GM21447 (cell line): Measurements from ENCODE around the gene PAX6.

ENCODE experiments used
- ATAC-seq: cut with Tn5 transposase; IDR thresholded peaks from one replicate; pipeline ENCODE4 v1.9.1; 2021; ENCODE audit not compliant: unreplicated experiment

The PAX6 gene

DNA sequence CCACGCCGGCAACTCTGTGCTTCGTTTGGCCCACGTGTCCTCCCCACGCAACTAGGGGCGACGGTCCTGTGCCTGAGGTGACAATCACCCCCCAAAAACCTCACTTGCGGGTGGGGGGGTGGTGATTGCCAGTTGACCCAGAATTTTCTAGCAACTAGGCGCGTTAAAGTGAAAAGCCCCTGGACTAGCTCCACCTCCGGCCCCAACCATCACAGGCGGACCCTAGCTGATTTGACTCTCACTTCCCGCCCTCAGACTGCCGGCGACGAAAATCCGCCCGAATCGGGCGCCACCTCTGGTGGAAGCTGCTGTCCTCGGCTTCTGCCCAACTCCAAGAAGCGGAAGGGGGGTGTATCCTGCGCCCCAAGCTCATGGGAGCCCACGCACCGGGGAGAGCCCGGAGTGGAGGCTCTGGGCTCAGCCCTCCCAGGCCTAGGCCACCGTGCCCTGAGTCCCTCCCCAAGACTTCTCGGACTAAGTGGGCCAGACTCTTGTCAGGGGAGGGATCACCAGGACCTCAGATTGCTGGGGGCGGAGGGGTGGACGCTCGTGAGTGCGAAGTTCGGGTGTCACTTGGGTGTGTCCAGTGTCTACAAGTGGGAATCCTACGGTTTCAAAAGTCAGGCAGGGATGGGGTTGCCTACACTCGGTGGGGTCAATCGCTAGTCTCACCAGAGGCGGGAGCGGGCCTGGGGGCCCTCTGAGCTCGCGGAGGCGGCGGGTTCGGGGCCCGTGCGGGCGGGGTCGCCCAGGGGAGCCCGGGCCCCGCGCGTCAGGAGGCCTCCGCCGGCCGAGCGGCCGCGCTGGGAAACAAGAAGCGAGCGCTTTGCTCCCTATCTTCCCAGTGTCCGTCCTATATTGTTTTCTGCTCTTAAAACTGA lies 12.3 kb downstream of the PAX6 start:
- ATAC-seq, result no peak

DNA sequence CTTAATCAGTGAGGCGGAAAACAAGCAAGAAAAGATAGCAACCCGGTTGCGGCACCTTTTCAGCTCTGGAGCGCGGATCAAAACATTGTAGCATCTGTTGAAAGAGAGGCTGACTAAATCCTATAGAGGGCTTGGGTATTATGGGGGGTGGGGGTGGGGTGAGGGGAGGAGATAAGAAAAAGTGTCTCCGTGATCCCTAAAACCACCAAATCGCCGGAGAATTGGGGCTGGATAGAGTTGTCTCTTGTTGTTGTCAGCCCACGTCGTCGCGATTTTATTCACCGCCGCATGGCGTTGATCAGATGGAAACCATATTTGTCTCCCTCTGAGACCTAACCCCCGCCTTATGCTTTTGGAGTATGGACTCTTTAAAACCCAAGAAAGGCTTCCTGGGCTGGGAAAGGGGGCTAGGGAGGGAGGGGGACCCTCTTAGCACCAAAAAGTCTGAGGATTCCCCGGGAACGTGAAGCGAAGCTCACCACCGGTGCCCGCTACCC lies 13.0 kb downstream of the PAX6 start:
- ATAC-seq, result no peak

DNA sequence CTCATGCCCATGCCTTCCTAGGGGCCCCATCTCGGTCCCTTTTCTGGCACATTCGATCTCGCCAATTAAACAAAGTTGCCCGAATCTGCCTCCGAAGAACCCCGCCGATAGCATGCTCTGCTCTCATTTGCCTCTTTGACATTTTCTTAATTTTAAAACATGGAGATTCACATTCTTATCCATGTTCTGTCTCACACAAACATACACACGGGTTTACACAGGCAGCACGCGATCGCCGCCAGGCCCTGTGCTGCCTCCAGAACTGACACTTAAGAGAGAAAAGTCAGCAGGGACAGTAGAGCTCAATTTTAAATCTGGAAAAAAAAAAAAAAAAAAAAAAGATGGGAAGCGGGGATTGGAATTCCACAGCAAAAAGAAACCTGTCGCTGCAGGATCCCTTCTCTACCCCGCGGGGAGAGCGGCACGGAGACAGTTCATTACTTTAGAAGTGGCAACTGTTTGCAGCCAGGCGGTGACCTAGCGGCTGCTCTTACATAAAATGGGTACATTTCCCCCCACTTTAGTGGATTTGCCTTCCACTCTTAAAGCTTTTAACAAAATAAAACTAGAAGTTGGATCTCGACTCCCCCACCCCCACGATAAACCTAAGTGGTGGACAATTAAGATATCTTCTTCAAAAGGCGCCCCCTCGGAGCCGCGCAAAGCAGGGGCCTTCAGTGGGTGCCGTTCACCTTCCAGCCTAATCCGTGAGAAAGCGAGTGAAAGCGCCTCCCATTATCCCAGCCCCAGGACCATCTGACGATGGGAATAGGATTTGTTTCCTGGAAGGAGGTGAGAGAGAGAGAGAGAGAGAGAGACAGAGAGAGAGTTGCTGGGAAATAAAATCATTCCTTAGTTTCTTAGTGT lies 13.7 kb downstream of the PAX6 start:
- no peak for ATAC-seq

DNA sequence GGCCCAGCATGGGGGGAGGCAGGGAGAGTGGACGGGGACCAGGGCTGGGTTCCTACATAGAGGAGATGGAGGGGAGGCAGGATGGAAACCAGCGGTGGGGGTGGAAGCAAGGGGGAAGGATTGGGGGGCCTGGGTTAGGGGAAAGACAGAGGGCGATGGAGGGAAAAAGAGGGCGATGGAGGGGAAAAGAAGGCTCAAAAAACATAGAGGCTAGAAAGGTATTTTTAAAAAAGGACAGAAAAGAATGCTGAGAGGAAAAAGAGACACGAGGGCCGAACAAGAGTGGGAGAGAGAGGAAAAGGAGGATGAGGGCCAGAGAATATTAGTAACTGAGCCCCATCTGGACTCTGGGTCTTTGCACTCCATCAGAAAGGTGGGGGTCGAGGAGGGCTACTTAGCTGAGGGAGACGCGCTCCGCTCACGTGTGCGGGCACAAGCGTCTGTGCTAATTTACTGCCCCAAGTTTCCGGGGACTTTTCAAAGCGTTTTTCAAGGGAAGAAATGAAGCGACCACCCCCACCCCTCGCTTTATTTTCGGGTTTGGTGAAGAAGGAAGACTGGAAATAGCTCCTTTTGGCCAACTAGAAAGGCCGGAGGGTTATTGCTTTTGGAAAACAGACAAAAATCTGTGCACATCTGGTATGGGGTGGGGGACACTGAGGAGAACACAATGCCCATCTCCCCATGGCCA lies 14.5 kb downstream of the PAX6 start:
- ATAC-seq, result no peak

DNA sequence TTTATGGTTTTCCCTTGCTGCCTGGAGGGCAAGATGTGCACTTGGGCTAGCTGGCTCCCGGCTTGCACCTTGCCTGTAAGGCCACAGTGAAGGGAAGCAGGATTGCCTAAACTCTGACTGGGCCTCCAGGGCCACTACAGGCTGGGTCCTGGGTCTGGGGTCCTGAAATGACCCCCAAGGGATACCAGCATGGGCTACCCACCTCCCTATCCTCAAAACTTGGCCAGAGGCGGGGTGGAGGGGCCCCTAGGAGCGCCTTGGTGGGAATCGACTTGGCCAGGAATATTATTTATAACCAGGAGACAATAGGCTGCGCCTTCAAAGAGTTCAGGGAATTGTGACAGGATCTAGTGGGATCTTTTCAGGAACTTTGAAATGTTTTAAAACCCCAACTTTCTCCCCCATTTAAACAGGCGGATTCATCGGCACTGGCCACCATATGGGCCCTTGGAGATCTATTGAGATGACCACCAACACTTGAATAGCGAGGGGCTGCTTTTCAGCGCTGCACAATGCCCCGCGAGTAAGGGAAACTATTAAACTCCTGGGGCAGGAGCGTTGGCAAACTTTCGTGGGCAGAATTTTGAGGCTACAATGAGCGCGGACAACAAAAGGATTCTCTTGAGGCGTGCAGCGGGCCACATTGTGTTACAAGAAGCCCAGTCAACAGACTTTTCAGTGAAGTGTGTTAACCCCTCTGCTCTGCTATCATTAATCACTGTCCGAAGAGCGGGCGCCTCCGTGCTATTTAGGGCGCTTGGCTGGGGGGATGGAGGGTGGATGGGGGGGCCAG lies 15.2 kb downstream of the PAX6 start:
- ATAC-seq, result no peak

DNA sequence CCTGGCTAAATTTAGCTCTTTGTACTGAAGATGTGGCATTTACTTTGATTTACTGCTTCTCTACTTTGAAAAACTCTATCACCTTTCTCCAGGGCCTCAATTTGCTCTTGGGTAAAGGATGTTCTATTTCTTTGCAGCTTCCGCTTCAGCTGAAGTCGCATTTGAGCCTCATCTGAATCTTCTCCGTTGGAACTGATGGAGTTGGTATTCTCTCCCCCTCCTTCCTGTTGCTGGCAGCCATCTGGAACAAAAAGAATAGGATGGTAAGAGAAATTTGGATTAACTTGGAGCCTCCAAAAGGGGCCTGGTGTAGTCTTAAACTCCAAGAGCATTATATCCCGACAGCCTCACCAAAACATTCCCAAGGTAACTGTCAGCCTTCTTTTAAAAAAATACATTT lies 16.6 kb downstream of the PAX6 start:
- ATAC-seq, result no peak

DNA sequence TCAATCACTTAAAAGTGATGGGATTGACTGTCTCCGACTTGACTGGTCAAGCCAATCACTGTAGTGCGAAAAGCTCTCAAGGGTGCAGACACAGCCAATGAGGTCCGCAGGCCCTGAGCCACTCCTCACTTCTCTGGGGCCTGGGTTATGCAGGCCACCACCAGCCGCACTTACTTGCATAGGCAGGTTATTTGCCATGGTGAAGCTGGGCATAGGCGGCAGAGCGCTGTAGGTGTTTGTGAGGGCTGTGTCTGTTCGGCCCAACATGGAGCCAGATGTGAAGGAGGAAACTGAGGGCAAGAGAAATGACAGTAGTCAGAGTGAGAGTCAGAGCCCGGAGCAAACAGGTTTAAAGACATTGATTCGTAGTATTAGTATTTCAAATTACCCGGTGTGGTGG lies 17.9 kb downstream of the PAX6 start:
- no peak for ATAC-seq

DNA sequence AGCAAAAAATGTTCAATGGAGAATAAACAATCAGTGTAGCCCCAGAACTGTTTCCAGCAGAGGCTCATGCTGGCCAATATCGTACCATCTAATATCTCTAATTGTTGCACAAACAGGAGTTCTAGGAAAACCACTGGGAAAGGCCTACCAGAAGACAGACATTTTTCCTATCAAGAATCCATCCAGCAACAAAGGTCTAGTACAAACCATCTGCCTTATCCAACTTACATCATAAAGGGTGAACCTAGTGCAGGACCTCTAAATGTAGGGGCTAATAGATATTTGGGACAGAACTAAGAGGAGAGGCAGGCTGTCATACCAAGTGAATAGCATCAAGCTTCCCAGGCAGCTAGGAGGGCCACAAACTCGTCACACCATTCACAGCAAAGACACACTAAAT lies 18.7 kb downstream of the PAX6 start:
- no peak for ATAC-seq

DNA sequence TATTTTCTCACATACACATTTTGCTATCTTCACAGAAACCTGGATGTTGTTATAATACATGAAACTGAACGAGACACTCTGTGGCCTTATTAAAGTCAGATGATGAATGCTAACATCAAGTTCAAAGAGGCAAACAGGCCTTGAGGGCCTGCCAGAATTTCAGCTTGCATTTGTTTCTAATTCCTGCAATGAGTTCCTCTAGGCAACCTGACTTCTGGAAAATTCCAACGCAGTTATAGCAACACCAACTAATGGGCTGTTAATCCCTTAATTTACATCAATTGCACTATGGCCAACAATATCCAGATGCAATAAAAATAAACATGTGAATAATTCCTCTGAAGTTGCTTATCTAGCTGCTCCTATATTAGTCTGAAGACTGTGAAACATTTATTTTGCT lies 19.1 kb downstream of the PAX6 start:
- no peak for ATAC-seq

DNA sequence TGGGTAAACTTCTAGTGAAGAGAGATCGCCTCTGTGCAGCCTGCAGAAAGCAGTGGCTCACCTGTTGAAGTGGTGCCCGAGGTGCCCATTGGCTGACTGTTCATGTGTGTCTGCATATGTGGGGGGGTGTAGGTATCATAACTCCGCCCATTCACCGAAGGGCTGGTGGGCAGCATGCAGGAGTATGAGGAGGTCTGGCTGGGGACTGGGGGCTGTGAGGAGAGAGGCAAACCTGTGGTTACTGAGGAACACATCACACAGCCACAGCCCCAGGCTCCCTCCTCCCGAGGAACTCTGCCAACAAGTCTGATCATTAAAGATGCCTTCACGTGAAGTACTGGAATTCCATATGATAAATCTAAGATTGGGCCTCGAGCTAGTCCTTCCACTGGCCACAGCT lies 20.5 kb downstream of the PAX6 start:
- ATAC-seq, result no peak

DNA sequence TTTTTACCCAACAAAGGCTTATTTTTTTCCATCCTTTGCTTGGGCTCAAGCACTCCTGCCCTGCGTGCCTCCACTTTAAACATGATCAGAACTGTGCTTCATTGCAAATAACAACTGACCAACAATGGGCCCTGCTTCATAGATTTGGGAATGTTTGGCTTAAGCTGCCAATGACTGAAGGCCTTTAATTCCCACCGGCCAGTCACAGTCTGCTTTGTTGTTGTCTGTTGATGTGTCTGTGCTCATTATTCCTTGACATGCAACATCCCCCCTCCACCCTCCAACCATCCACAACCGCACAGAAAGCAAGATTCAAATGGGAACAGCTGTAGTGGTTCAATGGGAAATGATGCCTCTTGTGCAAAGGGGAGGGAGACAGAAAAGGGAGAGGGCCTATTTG lies 23.0 kb downstream of the PAX6 start:
- ATAC-seq, result no peak

DNA sequence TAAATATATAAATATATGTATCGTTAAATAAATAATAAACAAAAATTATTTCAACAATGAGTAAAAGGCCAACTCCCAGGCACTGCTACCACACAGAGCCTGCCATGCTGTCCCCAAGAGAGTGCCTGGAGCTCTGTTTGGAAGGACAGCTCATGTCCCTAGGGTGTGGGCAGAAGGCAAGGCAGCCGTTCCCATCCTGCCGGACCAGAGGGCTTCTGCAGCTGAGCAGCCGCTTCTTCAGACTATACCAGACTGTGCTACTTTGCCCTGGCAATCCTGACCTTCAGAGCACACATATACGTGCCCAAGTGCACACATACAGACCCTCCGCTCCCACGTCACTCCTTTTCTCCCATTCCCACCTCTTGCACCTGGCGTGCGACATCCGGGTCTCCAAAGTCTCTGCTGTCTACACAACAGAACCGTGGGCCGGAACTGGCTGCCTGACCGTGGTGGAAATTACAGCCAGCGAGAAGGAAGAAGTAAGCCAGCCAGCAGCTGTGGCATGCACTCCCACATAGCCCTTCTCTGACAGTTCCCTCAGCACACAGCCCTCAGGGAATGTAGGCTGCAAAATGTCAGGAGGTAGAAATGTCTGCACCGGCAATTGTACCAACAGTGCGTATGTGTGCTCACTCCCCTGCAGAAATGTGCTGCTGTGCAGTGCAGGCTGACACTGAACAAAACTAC lies 24.0 kb downstream of the PAX6 start:
- no peak for ATAC-seq

DNA sequence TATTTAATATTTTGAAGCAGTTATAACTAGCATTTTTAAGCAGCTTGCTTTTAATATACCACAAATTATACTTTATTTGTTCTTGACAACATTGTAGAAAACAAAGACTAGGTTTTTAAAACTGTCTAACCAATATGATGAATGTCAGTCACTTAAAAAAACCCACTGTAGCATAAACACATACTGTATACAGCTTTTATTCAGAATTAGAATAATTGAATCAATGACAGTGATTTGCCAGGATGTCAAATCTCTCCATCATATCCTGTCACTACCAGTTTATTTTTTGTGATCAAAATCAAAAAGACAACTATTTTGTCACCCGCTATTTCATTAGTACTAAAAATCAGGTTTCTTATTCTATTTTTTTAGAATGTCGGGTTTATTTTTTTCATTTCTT lies 26.5 kb downstream of the PAX6 start:
- ATAC-seq, result no peak

DNA sequence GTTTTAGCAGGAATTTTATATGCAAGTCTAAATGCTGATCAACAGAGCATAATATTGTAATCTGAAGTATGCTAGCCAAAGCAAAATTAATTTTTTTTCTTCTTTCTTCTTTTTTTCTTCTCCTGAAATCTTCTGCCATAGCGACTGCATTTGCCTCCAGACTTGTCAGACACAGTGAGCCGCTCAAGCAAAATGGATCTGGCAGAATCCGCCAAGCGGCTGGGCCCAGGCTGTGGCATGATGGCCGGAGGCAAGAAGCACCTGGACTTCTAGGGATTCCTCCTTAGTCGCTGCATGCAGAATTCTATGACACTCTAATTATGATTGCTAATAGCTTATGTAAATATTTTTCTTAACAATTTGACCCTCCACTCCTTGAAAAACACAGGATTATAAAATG lies 27.9 kb downstream of the PAX6 start:
- no peak for ATAC-seq

DNA sequence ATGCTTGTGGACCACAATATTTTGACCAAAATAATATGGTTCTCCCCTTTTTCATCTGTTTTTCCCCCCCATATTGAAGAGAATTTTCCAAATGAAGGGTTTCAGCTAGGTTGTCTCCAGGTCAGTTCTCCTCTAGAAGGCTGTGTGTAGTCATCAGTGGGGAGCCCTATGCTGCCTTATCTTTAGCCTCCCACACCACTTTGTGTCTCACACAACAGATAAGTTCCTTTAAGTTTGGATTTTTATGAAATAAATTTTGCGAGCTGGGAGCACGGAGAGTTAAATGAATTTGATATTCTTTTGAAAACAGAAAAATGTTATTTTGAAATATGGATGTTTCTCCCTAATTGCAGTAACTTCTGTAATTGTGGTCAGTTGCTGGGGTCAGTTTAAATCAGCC lies 28.9 kb downstream of the PAX6 start:
- ATAC-seq, result no peak

DNA sequence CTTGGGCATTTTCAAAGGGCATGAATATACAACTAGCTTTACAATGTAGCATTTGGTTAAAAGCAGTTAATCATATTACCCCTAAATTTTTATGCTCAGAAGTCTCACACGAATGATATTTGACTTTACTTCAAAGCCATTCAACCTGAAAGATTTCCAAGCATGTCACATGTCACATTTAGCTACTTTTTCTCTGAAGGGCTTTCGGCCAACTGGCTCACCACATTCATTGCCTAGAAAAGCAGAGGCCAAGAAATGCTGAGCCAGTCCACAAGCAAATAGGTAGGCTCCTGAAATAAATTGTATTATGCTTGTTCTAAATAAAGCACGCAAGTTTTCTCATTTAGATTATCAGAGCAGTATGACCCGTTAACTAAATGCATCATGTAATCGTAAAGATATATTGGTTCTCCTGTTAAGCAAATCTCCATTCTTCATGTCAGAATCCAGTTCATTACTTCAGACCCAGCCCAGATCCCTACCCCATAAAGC lies 30.6 kb downstream of the PAX6 start:
- ATAC-seq, result no peak

DNA sequence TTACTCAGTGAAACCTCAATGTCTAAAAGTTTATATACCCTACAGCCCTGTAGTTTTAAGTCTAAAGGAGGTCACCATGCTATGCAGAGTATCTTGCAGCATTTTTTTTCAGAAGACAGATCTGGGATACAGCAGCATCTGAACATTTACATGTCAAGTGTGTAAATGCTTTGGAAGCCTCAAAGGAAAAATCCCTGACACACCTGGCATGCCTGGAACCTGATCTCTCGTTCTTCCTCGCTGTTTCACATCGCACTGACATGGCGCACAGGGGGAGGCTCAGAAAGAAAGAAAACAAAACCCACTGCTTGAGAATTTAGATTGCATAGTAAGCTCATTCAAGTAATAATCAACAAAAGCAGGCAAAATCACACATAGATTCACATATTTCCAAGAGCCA lies 31.0 kb downstream of the PAX6 start:
- ATAC-seq, result no peak

DNA sequence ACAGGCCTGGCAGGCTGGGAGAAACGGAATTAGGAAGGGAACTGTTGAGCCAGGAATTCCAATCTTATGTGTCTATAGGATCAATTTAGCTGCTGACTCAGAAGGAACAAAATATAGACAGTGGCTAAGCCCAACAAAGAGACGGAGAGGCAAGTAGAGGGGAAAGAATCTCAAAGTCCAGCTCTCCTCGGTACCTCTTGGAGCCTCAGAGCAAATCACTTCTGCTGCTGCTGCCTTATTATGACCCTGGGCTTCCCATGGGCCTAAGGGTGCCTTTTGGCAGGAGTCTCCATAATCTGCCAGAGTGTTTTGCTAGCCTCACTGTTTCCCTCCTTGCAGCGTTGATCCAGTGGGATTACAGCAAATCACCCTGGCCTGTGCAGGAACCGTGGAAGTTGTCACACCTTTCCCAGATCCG lies 31.7 kb downstream of the PAX6 start:
- ATAC-seq, result no peak

DNA sequence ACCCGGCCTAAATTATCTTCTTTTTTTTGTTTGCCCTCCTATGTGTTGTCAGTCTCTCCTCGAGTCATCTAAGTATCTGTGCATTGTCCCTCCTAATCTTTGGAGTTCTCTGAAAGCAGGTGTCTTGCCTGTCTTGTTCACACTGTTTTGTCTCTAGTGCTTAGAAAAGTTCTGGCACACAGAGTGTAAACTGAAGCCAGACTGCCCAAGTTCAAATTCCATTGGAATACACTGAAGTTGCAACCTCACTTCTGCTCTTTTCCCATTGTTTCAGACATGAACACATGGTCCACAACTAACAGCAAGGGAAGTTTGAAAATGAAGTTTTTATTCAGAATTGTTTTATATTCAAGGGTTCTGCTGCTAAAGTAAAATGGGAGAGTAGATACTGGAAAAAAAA lies 38.7 kb downstream of the PAX6 start:
- no peak for ATAC-seq
